Hepatocyte (in vitro differentiated cells): Measurements from ENCODE around the gene RAB11FIP5. TPM values are rescaled to one million over a fixed set of nuclear protein-coding genes. Genes with fewer than 3 reads are reported as not detected.

ENCODE experiments used
- DNase-seq: peaks from one replicate; pipeline ENCODE4 v3.0.0-alpha.2; 2016; ENCODE audit warnings: low spot score
- H2AFZ ChIP-seq: fragments of 200-600 bp; sonication (generic); 2 replicates; pipeline ENCODE4 v1.6.0; 2016; ENCODE audit warnings: antibody characterized with exemption, mild to moderate bottlenecking
- H3K27ac ChIP-seq: fragments of 200-600 bp; sonication (generic); 2 replicates; pipeline ENCODE4 v1.5.1; 2016; ENCODE audit warnings: mild to moderate bottlenecking
- H3K27me3 ChIP-seq: fragments of 200-600 bp; sonication (generic); 2 replicates; pipeline ENCODE4 v1.6.1; 2016
- H3K36me3 ChIP-seq: fragments of 200-600 bp; sonication (generic); replicated peaks from 2 replicates; pipeline ENCODE4 v1.5.1; 2016; ENCODE audit warnings: low read depth; ENCODE audit not compliant: insufficient read depth
- H3K4me1 ChIP-seq: fragments of 200-600 bp; sonication (generic); 2 replicates; pipeline ENCODE4 v1.5.1; 2016; ENCODE audit warnings: mild to moderate bottlenecking, moderate library complexity; ENCODE audit not compliant: insufficient read depth
- H3K4me2 ChIP-seq: fragments of 200-600 bp; sonication (generic); 2 replicates; pipeline ENCODE4 v1.6.0; 2016
- H3K4me3 ChIP-seq: fragments of 200-600 bp; sonication (generic); 2 replicates; pipeline ENCODE4 v1.5.1; 2016; ENCODE audit warnings: mild to moderate bottlenecking
- H3K79me2 ChIP-seq: fragments of 200-600 bp; sonication (generic); 2 replicates; pipeline ENCODE4 v1.6.0; 2017; ENCODE audit warnings: mild to moderate bottlenecking
- H3K9me2 ChIP-seq: fragments of 200-600 bp; sonication (generic); replicated peaks from 2 replicates; pipeline ENCODE4 v1.6.0; 2017; ENCODE audit warnings: mild to moderate bottlenecking; ENCODE audit not compliant: insufficient read depth
- H3K9me3 ChIP-seq: fragments of 200-600 bp; sonication (generic); 2 replicates; pipeline ENCODE4 v1.5.1; 2016; ENCODE audit warnings: low read depth, mild to moderate bottlenecking
- H4K20me1 ChIP-seq: fragments of 200-600 bp; sonication (generic); 2 replicates; pipeline ENCODE4 v1.6.0; 2016; ENCODE audit warnings: mild to moderate bottlenecking; ENCODE audit not compliant: insufficient read depth, poor library complexity, severe bottlenecking
- EZH2 ChIP-seq: fragments of 200-600 bp; sonication (generic); IDR thresholded peaks from 2 replicates; pipeline ENCODE4 v1.6.1; 2016; ENCODE audit warnings: antibody characterized with exemption, mild to moderate bottlenecking, borderline replicate concordance
- EZH2phosphoT487 ChIP-seq: fragments of 200-600 bp; sonication (generic); IDR thresholded peaks from one replicate; pipeline ENCODE4 v1.6.1; 2018; ENCODE audit warnings: antibody characterized with exemption, mild to moderate bottlenecking, low read depth, moderate library complexity; ENCODE audit not compliant: unreplicated experiment, severe bottlenecking
- WGBS: methylation state at CpG from one replicate; pipeline ENCODE4 v1.1.6; 2016; ENCODE audit warnings: low lambda C conversion rate; ENCODE audit errors: missing lambda C conversion rate; 5-methylcytosine and 5-hydroxymethylcytosine counted together
- polyA plus RNA-seq: library from polyadenylated mRNA; unstranded; fragments of >200 nt; fragmentation: Nextera tagmentation; extraction: Ambion mirVana; gene quantifications from 2 replicates; pipeline ENCODE4 v1.2.1, GENCODE V29; 2016
- total RNA-seq: library from RNA; depleted of rRNA; stranded (reverse); fragments of >200 nt; gene quantifications from 2 replicates; pipeline ENCODE4 v1.2.3, GENCODE V29; 2014
- TF ChIP-seq, protein P1 (sequence below): fragments of 200-600 bp; sonication (generic); IDR thresholded peaks from 2 replicates; pipeline ENCODE4 v1.5.1; 2016; ENCODE audit warnings: antibody characterized with exemption, mild to moderate bottlenecking; ENCODE audit not compliant: poor library complexity

The RAB11FIP5 gene
- total and polyA plus RNA-seq, 2 experiments from 2014 or later = 33.5 to 33.7 TPM

DNA sequence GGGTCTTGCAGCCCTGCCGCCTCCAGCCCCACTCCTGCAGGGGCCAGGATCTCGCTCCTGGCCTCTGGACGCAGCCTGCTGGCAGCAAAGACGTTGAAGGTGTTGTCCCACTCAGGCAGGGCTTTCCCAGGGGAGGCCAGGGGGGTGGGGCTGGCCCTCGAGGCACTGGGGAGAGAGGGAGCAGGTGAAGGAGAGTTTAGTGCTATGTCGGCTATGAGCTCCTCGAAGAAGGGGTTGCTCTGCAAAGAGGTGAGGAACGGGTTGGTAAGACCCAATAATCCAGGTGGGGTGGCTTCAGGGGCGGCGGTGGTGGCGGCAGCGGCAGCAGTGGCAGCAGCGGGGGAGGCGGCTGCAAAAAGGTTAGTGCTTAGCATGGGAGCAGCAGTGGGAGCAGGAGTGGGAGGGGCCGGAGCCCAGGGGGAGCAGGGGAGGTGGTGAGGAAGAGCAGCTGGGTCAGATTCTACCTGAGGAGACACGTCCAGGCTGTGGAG lies 31.5 kb downstream of the RAB11FIP5 start:
- H3K9me2 ChIP-seq = no peaks in the 10 kb centered on the region
- WGBS = 75% methylated on average over 12 of the region's 16 CpGs
- TF ChIP-seq EZH2 = no peak
- TF ChIP-seq, protein P1, sequence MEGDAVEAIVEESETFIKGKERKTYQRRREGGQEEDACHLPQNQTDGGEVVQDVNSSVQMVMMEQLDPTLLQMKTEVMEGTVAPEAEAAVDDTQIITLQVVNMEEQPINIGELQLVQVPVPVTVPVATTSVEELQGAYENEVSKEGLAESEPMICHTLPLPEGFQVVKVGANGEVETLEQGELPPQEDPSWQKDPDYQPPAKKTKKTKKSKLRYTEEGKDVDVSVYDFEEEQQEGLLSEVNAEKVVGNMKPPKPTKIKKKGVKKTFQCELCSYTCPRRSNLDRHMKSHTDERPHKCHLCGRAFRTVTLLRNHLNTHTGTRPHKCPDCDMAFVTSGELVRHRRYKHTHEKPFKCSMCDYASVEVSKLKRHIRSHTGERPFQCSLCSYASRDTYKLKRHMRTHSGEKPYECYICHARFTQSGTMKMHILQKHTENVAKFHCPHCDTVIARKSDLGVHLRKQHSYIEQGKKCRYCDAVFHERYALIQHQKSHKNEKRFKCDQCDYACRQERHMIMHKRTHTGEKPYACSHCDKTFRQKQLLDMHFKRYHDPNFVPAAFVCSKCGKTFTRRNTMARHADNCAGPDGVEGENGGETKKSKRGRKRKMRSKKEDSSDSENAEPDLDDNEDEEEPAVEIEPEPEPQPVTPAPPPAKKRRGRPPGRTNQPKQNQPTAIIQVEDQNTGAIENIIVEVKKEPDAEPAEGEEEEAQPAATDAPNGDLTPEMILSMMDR = no peak
- TF ChIP-seq EZH2phosphoT487 = no peak

DNA sequence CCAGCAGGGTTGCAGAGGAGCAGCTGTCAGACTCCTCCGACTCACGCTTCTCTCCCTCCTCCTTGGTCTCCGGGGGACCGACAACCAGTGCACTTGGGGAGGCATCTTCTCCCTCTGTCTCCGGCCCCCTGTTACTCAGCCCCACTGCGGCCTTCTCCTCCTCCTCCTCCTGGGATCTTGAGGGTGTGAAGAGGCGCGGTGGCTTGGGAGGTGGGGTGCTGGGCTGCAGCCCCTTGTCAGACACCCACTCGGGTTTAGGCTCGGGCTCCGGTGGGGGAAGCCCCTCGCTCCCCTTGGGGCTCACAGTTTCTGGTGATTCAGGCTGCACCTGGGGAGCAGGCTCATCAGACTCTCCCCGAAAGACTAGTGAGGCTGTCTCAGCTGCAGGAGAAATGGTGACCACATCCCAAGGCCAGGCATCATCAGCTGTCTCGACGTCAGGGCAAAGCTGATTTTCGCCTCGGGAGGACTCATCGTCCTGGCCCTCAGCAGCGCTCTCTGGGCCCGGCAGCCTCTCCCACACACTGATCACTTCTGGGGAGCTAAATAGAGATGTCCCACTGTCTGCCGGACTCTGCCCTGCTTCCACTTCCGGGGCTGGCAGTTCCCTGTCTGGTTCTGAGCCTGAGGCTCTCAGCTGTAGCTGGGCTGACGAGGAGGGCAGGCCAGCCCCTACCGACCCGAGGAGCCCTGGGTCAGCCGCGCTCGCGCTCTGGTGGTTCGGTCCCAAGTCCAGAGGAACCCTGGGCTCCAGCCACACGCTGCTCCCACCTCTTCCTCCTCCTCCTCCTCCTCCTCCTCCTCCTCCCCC lies 32.2 kb downstream of the RAB11FIP5 start:
- no peak for DNase-seq
- WGBS = 92% methylated on average over 30 of the region's 31 CpGs
- Histone ChIP-seq H3K4me2 (no peak overlapping the region), H3K27ac (no peak overlapping the region), H3K4me1 (peaks cover 5% of the 10 kb centered on the region), H3K9me2 (no peaks in the 10 kb centered on the region), H3K36me3 (no peaks in the 10 kb centered on the region), H3K79me2 (peaks cover 36% of the 10 kb centered on the region), H3K9me3 (no peaks in the 10 kb centered on the region), H3K4me3 (no peak overlapping the region), H4K20me1 (peaks cover 28% of the 10 kb centered on the region), H3K27me3 (no peaks in the 10 kb centered on the region), H2AFZ (no peak overlapping the region)
- no peak for TF ChIP-seq EZH2
- no peak for TF ChIP-seq EZH2phosphoT487
- TF ChIP-seq, protein P1 = no peak

More for the DNA sequence above, 31.5 kb downstream of the RAB11FIP5 start:
- Histone ChIP-seq H4K20me1 (peaks cover 33% of the 10 kb centered on the region), H3K27ac (no peak overlapping the region), H3K9me3 (no peaks in the 10 kb centered on the region), H3K36me3 (no peaks in the 10 kb centered on the region), H3K27me3 (no peaks in the 10 kb centered on the region), H3K4me3 (no peak overlapping the region), H3K4me1 (peaks cover 5% of the 10 kb centered on the region), H3K4me2 (no peak overlapping the region), H2AFZ (no peak overlapping the region), H3K79me2 (peaks cover 39% of the 10 kb centered on the region)
- no peak for DNase-seq

DNA sequence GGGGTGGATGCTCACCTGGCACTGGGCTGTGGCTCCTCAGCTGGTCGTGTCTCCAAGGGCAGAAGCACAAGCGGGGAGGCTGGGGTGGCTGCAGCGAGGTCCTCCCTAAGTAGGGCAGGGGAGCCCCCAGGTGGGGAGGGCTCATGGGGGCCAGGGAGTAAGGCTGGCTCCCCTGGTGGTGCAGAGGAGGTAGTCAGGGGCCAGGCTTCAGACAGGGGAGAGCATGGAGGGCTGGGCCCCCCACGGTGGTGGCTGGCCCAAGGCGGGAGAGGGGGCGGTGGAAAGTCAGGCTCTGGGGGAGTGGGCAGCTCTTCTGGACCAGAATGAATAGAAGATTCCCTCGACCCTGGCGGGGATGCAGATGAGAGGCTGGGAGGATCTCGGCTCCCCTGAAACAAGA lies 33.1 kb downstream of the RAB11FIP5 start:
- Histone ChIP-seq H4K20me1 (peaks cover 23% of the 10 kb centered on the region), H2AFZ (no peak overlapping the region), H3K4me1 (no peaks in the 10 kb centered on the region), H3K27me3 (no peaks in the 10 kb centered on the region), H3K4me2 (no peak overlapping the region), H3K9me2 (no peaks in the 10 kb centered on the region), H3K36me3 (no peaks in the 10 kb centered on the region), H3K9me3 (no peaks in the 10 kb centered on the region), H3K4me3 (no peak overlapping the region), H3K79me2 (peaks cover 27% of the 10 kb centered on the region), H3K27ac (no peak overlapping the region)
- 100% methylated on average over 5 of the region's 9 CpGs for WGBS
- TF ChIP-seq EZH2phosphoT487 (no peak), EZH2 (no peak)
- TF ChIP-seq, protein P1 = no peak
- DNase-seq = no peak
